ENCODE results near the gene GALNT1. TPM values are rescaled to one million over a fixed set of nuclear protein-coding genes. Genes with fewer than 3 reads are reported as not detected.

Gene GALNT1
- total RNA-seq, 1 donor from 2014 or later, result 29.2 TPM

GRCh38 chr18:35658112-35658511 lies 76.6 kb downstream of the GALNT1 start:
- TF ChIP-seq POLR2A (IDR thresholded peaks at IDR 0.05) (no peak), POLR2AphosphoS5 (IDR thresholded peaks at IDR 0.05; ENCODE audit: insufficient read depth in 1 of 2, low read depth in 1 of 2) (no peak)
- TF ChIP-seq, protein P1, sequence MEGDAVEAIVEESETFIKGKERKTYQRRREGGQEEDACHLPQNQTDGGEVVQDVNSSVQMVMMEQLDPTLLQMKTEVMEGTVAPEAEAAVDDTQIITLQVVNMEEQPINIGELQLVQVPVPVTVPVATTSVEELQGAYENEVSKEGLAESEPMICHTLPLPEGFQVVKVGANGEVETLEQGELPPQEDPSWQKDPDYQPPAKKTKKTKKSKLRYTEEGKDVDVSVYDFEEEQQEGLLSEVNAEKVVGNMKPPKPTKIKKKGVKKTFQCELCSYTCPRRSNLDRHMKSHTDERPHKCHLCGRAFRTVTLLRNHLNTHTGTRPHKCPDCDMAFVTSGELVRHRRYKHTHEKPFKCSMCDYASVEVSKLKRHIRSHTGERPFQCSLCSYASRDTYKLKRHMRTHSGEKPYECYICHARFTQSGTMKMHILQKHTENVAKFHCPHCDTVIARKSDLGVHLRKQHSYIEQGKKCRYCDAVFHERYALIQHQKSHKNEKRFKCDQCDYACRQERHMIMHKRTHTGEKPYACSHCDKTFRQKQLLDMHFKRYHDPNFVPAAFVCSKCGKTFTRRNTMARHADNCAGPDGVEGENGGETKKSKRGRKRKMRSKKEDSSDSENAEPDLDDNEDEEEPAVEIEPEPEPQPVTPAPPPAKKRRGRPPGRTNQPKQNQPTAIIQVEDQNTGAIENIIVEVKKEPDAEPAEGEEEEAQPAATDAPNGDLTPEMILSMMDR (IDR thresholded peaks at IDR 0.05), result no peak
- H3K4me3 ChIP-seq, result no peak overlapping the region
- no peaks in the 10 kb centered on the region for H3K36me3 ChIP-seq
- no peaks in the 10 kb centered on the region for H3K9me3 ChIP-seq
- DNase-seq (ENCODE audit: extremely low spot score in 2 of 2), result no peak
- H3K27me3 ChIP-seq, result no peaks in the 10 kb centered on the region
- H3K27ac ChIP-seq, result no peak overlapping the region
- H3K4me1 ChIP-seq, result no peaks in the 10 kb centered on the region
- intact Hi-C loops (cut with DNase I), result no loop called here

DNA sequence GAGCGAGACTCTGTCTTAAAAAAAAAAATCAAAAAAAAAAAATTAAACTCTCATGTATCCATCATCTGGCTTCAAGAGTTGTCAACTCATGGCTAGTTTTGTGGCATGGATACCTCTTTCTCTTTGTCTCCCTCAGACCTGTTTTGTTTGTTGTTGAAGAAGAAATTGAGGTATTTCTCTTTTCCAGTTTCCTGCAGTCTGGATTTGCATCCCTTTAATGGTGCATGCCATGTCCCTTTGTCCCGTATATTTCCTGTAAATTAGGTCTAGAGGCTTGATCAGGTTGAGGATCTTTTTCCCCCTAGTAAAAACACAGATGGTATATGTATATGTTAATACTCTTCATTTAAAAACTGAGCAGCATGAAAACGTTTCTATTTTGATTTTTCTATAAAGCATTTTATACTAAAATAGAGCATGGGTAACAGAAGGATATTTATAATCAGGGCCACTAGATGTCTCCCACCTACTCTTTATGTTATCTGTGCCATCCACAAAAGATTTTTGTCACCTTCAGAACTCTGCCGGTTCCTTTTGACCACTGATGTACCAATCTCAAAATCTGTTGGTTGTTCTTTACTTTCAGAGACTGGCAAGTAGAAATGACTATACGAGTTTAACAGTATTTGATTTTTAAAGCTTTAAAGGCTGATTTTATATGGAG lies 80.1 kb downstream of the GALNT1 start:
- peaks cover 0 to 2% of the 10 kb centered on the region in 2 donors for H3K36me3 ChIP-seq
- intact Hi-C loops (cut with DNase I), result no loop called here
- H3K27ac ChIP-seq, result no peak overlapping the region

DNA sequence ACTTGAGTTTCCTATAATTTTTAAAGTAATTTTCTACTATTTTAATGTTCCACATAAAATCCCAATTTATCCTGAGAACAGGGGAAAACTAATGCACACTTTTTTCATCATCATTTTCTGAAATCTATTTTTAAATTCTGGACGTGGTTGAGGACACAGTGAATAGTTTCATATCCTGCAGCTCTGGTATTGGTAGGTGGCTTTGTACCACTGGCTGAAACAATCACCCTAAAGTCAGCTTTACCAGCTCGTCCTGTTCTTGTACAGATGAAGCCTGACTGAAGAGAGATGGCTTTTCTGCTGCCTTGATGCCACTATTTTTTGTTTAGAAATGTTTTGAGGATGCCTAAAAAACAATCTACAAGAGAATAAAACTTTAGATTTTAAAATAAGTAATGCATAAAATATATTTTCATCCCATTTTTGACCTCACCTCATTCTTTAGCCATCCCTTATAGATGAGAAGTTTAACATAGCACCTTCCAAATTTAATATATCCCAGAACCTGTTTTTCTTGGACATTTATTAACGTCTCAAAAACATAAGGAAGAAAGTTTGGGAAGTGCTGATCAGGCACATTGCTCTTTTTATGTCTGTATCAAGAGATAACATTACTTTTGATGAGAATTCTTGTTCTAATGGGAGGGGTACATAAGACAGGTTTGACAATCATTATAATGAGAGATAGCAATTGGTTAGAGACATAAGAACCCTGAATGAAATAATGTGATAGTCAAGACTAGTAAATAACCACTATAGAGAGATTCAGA lies 80.9 kb downstream of the GALNT1 start:
- Histone ChIP-seq H3K36me3 (peaks cover 0 to 8% of the 10 kb centered on the region in 2 donors), H3K4me3 (no peak overlapping the region), H3K4me1 (no peaks in the 10 kb centered on the region), H3K27me3 (no peaks in the 10 kb centered on the region), H3K27ac (no peak overlapping the region), H3K9me3 (no peaks in the 10 kb centered on the region)
- intact Hi-C loops (cut with DNase I), result no loop called here
- TF ChIP-seq POLR2AphosphoS5 (IDR thresholded peaks at IDR 0.05; ENCODE audit: insufficient read depth in 1 of 2, low read depth in 1 of 2), result no peak
- TF ChIP-seq, protein P1 (IDR thresholded peaks at IDR 0.05), result no peak
- no peak for DNase-seq (ENCODE audit: extremely low spot score in 2 of 2)

More for the DNA sequence above, 80.1 kb downstream of the GALNT1 start:
- DNase-seq (ENCODE audit: extremely low spot score in 2 of 2), result no peak
- Histone ChIP-seq H3K9me3 (no peaks in the 10 kb centered on the region), H3K27me3 (no peaks in the 10 kb centered on the region), H3K4me1 (no peaks in the 10 kb centered on the region), H3K4me3 (no peak overlapping the region)
- TF ChIP-seq, protein P1 (IDR thresholded peaks at IDR 0.05), result no peak
- TF ChIP-seq POLR2A (IDR thresholded peaks at IDR 0.05), result no peak
- TF ChIP-seq POLR2AphosphoS5 (IDR thresholded peaks at IDR 0.05; ENCODE audit: insufficient read depth in 1 of 2, low read depth in 1 of 2), result no peak

DNA sequence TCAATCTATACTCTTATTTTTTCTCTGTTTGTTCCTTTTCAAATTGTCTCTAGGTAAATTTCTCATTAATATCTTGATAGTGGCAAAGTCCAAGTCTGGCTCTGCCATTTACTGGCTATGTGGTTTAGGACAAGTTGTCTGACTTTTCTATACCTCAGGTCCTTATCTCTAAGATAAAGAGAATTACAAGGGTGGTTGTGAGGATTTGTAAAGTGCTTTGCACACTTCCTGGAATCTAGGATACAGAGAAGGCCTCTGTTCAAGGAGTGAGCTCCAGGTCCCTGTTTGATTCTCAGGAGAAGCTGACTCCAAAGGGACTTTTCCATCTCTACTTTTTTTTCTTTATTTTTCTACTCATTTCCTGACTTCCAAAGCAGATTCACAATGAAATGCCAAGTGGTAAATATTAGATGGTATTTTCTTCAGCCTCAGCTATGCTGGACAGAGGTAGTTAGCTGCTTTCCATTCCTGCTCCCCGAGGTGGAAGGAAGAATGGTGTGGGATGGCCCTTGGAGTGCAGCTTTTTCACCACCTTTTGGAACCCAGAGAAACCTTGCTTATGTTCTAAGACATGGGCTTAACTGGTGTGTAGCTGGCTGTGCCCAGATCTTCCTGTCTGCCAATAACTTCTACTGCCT lies 90.5 kb downstream of the GALNT1 start:
- no peak for TF ChIP-seq POLR2AphosphoS5 (IDR thresholded peaks at IDR 0.05; ENCODE audit: insufficient read depth in 1 of 2, low read depth in 1 of 2)
- no peak for TF ChIP-seq POLR2A (IDR thresholded peaks at IDR 0.05)
- TF ChIP-seq, protein P1 (IDR thresholded peaks at IDR 0.05), result no peak
- Histone ChIP-seq H3K27ac (no peak overlapping the region), H3K27me3 (no peaks in the 10 kb centered on the region), H3K9me3 (no peaks in the 10 kb centered on the region), H3K36me3 (peaks cover 0 to 1% of the 10 kb centered on the region in 2 donors), H3K4me3 (no peak overlapping the region), H3K4me1 (no peaks in the 10 kb centered on the region)
- no peak for DNase-seq (ENCODE audit: extremely low spot score in 2 of 2)
- intact Hi-C loops (cut with DNase I), result no loop called here

Measured in vagina (tissue), 2 donors.